Measurements from ENCODE around the gene CFAP47. TPM values are rescaled to one million over a fixed set of nuclear protein-coding genes. Genes with fewer than 3 reads are reported as not detected.

CFAP47 gene
- total RNA-seq, 2 donors from 2014 or later = not detected

GRCh38 chrX:36314303-36314702, 394.8 kb downstream of the CFAP47 start:
- Mint-ChIP-seq H3K27me3 (ENCODE audit: low read depth) (no peaks in the 10 kb centered on the region), H3K4me1 (ENCODE audit: low read depth) (no peaks in the 10 kb centered on the region), H3K27ac (no peak overlapping the region)

GRCh38 chrX:36334572-36334971, 415.0 kb downstream of the CFAP47 start:
- Mint-ChIP-seq H3K27me3 (ENCODE audit: low read depth) (no peaks in the 10 kb centered on the region), H3K27ac (no peak overlapping the region), H3K9me3 (peaks cover 0 to 4% of the 10 kb centered on the region in 2 donors), H3K36me3 (ENCODE audit: insufficient read depth in 2 of 2) (no peaks in the 10 kb centered on the region), H3K4me1 (ENCODE audit: low read depth) (no peaks in the 10 kb centered on the region), H3K4me3 (no peak overlapping the region)
- no peak for ATAC-seq (replicated peaks in 1 of 2)
- no peak for DNase-seq

More at GRCh38 chrX:36314303-36314702, 394.8 kb downstream of the CFAP47 start:
- Mint-ChIP-seq H3K36me3 (ENCODE audit: insufficient read depth in 2 of 2) (no peaks in the 10 kb centered on the region), H3K9me3 (peaks cover 0 to 1% of the 10 kb centered on the region in 2 donors), H3K4me3 (no peak overlapping the region)
- no peak for DNase-seq
- no peak for ATAC-seq (replicated peaks in 1 of 2)

GRCh38 chrX:36336751-36337150, 417.2 kb downstream of the CFAP47 start:
- no peaks in the 10 kb centered on the region for H3K36me3 Mint-ChIP-seq (ENCODE audit: insufficient read depth in 2 of 2)
- ATAC-seq (replicated peaks in 1 of 2) (no peak), DNase-seq (no peak)
- no peaks in the 10 kb centered on the region for H3K27me3 Mint-ChIP-seq (ENCODE audit: low read depth)
- H3K4me3 Mint-ChIP-seq = no peak overlapping the region
- no peak overlapping the region for H3K27ac Mint-ChIP-seq
- H3K9me3 Mint-ChIP-seq = peaks cover 0 to 4% of the 10 kb centered on the region in 2 donors
- no peaks in the 10 kb centered on the region for H3K4me1 Mint-ChIP-seq (ENCODE audit: low read depth)

- no peak for ATAC-seq (replicated peaks in 1 of 2)
- H3K4me3 Mint-ChIP-seq = no peak overlapping the region
- no peaks in the 10 kb centered on the region for H3K36me3 Mint-ChIP-seq (ENCODE audit: insufficient read depth in 2 of 2)
- H3K27me3 Mint-ChIP-seq (ENCODE audit: low read depth) = no peaks in the 10 kb centered on the region
- H3K27ac Mint-ChIP-seq = no peak overlapping the region
- H3K4me1 Mint-ChIP-seq (ENCODE audit: low read depth) = no peaks in the 10 kb centered on the region
- H3K9me3 Mint-ChIP-seq = no peaks in the 10 kb centered on the region
- DNase-seq = no peak
Measured at GRCh38 chrX:36344301-36344700, 424.8 kb downstream of the CFAP47 start.

GRCh38 chrX:36348509-36348908, 429.0 kb downstream of the CFAP47 start:
- Mint-ChIP-seq H3K36me3 (ENCODE audit: insufficient read depth in 2 of 2) (no peaks in the 10 kb centered on the region), H3K9me3 (no peaks in the 10 kb centered on the region), H3K4me1 (ENCODE audit: low read depth) (no peaks in the 10 kb centered on the region), H3K27me3 (ENCODE audit: low read depth) (no peaks in the 10 kb centered on the region), H3K4me3 (no peak overlapping the region), H3K27ac (no peak overlapping the region)
- DNase-seq = no peak
- no peak for ATAC-seq (replicated peaks in 1 of 2)

GRCh38 chrX:36357855-36358254, 438.3 kb downstream of the CFAP47 start:
- Mint-ChIP-seq H3K36me3 (ENCODE audit: insufficient read depth in 2 of 2) (no peaks in the 10 kb centered on the region), H3K27ac (no peak overlapping the region), H3K4me3 (no peak overlapping the region), H3K4me1 (ENCODE audit: low read depth) (no peaks in the 10 kb centered on the region), H3K27me3 (ENCODE audit: low read depth) (no peaks in the 10 kb centered on the region), H3K9me3 (peaks cover 6 to 7% of the 10 kb centered on the region in 2 donors)
- no peak for DNase-seq
- no peak for ATAC-seq (replicated peaks in 1 of 2)

GRCh38 chrX:36364262-36364661, 444.7 kb downstream of the CFAP47 start:
- H3K4me3 Mint-ChIP-seq = no peak overlapping the region
- peaks cover 2% of the 10 kb centered on the region in 2 donors for H3K9me3 Mint-ChIP-seq

GRCh38 chrX:36383495-36383894, 464.0 kb downstream of the CFAP47 start:
- Mint-ChIP-seq H3K27me3 (ENCODE audit: low read depth) (no peaks in the 10 kb centered on the region), H3K9me3 (peaks cover 0 to 2% of the 10 kb centered on the region in 2 donors), H3K4me3 (no peak overlapping the region), H3K4me1 (ENCODE audit: low read depth) (no peaks in the 10 kb centered on the region), H3K27ac (no peak overlapping the region), H3K36me3 (ENCODE audit: insufficient read depth in 2 of 2) (no peaks in the 10 kb centered on the region)
- DNase-seq (no peak), ATAC-seq (replicated peaks in 1 of 2) (no peak)

More at GRCh38 chrX:36364262-36364661, 444.7 kb downstream of the CFAP47 start:
- Mint-ChIP-seq H3K27ac (no peak overlapping the region), H3K36me3 (ENCODE audit: insufficient read depth in 2 of 2) (no peaks in the 10 kb centered on the region), H3K4me1 (ENCODE audit: low read depth) (no peaks in the 10 kb centered on the region), H3K27me3 (ENCODE audit: low read depth) (no peaks in the 10 kb centered on the region)
- ATAC-seq (replicated peaks in 1 of 2) (no peak), DNase-seq (no peak)

DNA sequence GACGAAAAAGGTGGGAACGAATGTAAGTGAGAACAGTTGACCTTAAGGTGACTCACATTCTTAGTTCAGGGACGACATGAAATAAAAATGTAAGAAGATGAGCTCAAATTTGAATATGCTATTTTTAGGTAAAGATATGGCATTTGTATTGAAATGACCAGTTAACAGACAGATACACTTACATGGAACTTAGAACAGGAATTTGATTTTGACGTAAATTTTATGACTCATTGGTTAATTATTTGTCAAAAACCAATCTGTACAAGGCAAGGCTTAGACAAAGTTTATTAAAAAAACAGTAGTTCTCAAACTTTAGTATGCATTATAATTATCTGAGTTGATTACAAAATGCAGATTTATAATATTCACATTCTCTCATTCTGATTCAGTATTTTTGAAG, 469.4 kb downstream of the CFAP47 start:
- H3K4me1 Mint-ChIP-seq (ENCODE audit: low read depth) = no peaks in the 10 kb centered on the region
- DNase-seq = no peak
- peaks cover 0 to 2% of the 10 kb centered on the region in 2 donors for H3K9me3 Mint-ChIP-seq
- ATAC-seq (replicated peaks in 1 of 2) = no peak
- no peak overlapping the region for H3K27ac Mint-ChIP-seq
- no peaks in the 10 kb centered on the region for H3K36me3 Mint-ChIP-seq (ENCODE audit: insufficient read depth in 2 of 2)
- no peak overlapping the region for H3K4me3 Mint-ChIP-seq
- H3K27me3 Mint-ChIP-seq (ENCODE audit: low read depth) = no peaks in the 10 kb centered on the region

GRCh38 chrX:36401774-36402173, 482.2 kb downstream of the CFAP47 start:
- Mint-ChIP-seq H3K4me3 (no peak overlapping the region), H3K27me3 (ENCODE audit: low read depth) (no peaks in the 10 kb centered on the region), H3K9me3 (no peaks in the 10 kb centered on the region), H3K27ac (no peak overlapping the region), H3K4me1 (ENCODE audit: low read depth) (no peaks in the 10 kb centered on the region), H3K36me3 (ENCODE audit: insufficient read depth in 2 of 2) (no peaks in the 10 kb centered on the region)
- ATAC-seq (replicated peaks in 1 of 2) = no peak
- DNase-seq = no peak

DNA sequence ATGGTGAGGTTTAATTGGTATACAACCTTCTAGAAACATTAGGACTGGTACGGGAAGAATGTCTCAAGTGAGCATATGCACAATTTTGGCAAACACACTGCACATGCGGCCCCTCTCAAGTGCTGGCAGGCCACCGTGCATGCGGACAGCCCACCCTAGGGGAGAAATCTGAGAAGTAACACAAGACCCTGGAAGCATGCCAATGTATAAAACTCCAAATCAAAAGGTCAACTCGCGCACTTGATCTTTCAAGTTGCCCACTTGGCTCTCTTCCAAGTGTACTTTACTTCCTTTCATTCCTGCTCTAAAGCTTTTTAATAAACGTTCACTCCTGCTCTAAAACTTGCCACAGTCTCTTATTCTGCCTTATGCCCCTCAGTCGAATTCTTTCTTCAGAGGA, 488.3 kb downstream of the CFAP47 start:
- no peaks in the 10 kb centered on the region for H3K36me3 Mint-ChIP-seq (ENCODE audit: insufficient read depth in 2 of 2)
- H3K4me1 Mint-ChIP-seq (ENCODE audit: low read depth) = no peaks in the 10 kb centered on the region
- no peaks in the 10 kb centered on the region for H3K27me3 Mint-ChIP-seq (ENCODE audit: low read depth)
- no peaks in the 10 kb centered on the region for H3K9me3 Mint-ChIP-seq
- DNase-seq = no peak
- H3K27ac Mint-ChIP-seq = no peak overlapping the region
- no peak overlapping the region for H3K4me3 Mint-ChIP-seq
- no peak for ATAC-seq (replicated peaks in 1 of 2)

DNA sequence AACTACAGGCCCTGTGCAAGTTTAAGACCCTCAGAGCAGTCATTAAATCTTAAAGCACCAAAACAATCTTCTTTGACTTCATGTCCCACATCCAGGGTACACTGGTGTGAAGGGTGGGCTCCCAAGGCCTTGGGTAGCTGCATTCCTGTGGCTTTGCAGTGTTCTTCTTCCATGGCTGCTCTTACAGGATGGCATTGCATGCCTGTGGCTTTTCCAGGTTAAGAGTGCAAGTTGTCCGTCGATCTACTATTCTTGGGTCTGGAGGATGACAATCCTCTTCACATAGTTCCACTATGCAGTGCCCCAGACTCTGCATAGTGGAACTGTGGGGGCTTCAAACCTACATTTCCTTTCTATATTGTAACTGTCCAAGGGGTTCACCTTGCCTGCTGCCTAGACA, 494.5 kb downstream of the CFAP47 start:
- Mint-ChIP-seq H3K4me1 (ENCODE audit: low read depth) (no peaks in the 10 kb centered on the region), H3K27me3 (ENCODE audit: low read depth) (no peaks in the 10 kb centered on the region), H3K36me3 (ENCODE audit: insufficient read depth in 2 of 2) (no peaks in the 10 kb centered on the region), H3K27ac (no peak overlapping the region), H3K4me3 (no peak overlapping the region), H3K9me3 (peaks cover 0 to 4% of the 10 kb centered on the region in 2 donors)
- ATAC-seq (replicated peaks in 1 of 2) = no peak
- DNase-seq = no peak

- ATAC-seq (replicated peaks in 1 of 2) = no peak
- Mint-ChIP-seq H3K4me1 (ENCODE audit: low read depth) (no peaks in the 10 kb centered on the region), H3K27me3 (ENCODE audit: low read depth) (no peaks in the 10 kb centered on the region), H3K9me3 (no peaks in the 10 kb centered on the region), H3K27ac (no peak overlapping the region), H3K4me3 (no peak overlapping the region), H3K36me3 (ENCODE audit: insufficient read depth in 2 of 2) (no peaks in the 10 kb centered on the region)
- no peak for DNase-seq
Measured at GRCh38 chrX:36422368-36422767, 502.8 kb downstream of the CFAP47 start.

DNA sequence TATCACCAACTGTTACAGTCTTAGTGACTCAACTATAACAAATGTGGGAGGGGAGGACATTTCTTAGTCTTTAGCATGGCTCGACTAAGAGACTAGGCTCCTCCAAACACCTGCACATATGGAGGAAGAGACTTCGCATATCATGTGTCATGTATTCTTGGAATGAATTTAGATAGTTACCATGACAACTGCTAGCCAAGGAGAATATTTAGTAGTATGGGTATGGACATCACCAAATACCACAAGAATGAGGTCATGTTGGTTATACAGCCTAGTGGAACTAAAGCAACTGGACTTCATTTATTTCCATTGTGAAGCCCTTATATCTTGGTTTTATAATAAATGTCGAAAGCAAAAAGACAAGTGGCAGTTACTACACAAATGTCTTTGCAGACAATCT, 512.3 kb downstream of the CFAP47 start:
- no peak overlapping the region for H3K27ac Mint-ChIP-seq
- DNase-seq (no peak), ATAC-seq (replicated peaks in 1 of 2) (no peak)
- H3K9me3 Mint-ChIP-seq = peaks cover 0 to 2% of the 10 kb centered on the region in 2 donors
- no peaks in the 10 kb centered on the region for H3K4me1 Mint-ChIP-seq (ENCODE audit: low read depth)
- H3K4me3 Mint-ChIP-seq = no peak overlapping the region
- H3K27me3 Mint-ChIP-seq (ENCODE audit: low read depth) = no peaks in the 10 kb centered on the region
- no peaks in the 10 kb centered on the region for H3K36me3 Mint-ChIP-seq (ENCODE audit: insufficient read depth in 2 of 2)
